Lung (tissue), 12 donors: Measurements from ENCODE around the gene NFASC. TPM values are rescaled to one million over a fixed set of nuclear protein-coding genes. Genes with fewer than 3 reads are reported as not detected.

ENCODE experiments used
- ATAC-seq: fragments of 200-7000 bp; cut with Tn5 transposase; one replicate; pipeline ENCODE4 v1.9.1; 2020; ENCODE audit warnings: moderate number of reproducible peaks; ENCODE audit not compliant: insufficient read depth, low FRiP score
- DNase-seq, 3 donors: peaks; one replicate each; pipeline ENCODE4 v3.0.0-alpha.2; 2013 to 2017
- H3K27ac ChIP-seq, 2 donors: one replicate each; pipeline ENCODE4 v1.5.1; 2013; ENCODE audit warnings: mild to moderate bottlenecking in 2 of 2, moderate library complexity in 2 of 2, control low read depth in 1 of 2, inconsistent platforms in 1 of 2, low read depth in 1 of 2, low read length in 1 of 2
- H3K27me3 ChIP-seq, 3 donors: one replicate each; pipeline ENCODE4 v1.5.1; 2013; ENCODE audit warnings: low read length in 2 of 3; ENCODE audit not compliant: control insufficient read depth in 3 of 3, insufficient read depth in 3 of 3
- H3K36me3 ChIP-seq, 4 donors: one replicate each; pipeline ENCODE4 v1.5.1; 2013; ENCODE audit warnings: low read length in 4 of 4, mild to moderate bottlenecking in 1 of 4, moderate library complexity in 1 of 4; ENCODE audit not compliant: control insufficient read depth in 4 of 4, insufficient read depth in 4 of 4
- H3K4me1 ChIP-seq, 5 donors: one replicate each; pipeline ENCODE4 v1.5.1; 2013; ENCODE audit warnings: low read length in 5 of 5, mild to moderate bottlenecking in 2 of 5, moderate library complexity in 1 of 5; ENCODE audit not compliant: control insufficient read depth in 5 of 5, insufficient read depth in 5 of 5
- H3K4me3 ChIP-seq: one replicate; pipeline ENCODE4 v1.5.1; 2013; ENCODE audit warnings: mild to moderate bottlenecking, control low read depth, moderate library complexity
- H3K9ac ChIP-seq, 2 donors: one replicate each; pipeline ENCODE4 v1.5.1; 2013; ENCODE audit warnings: low read length in 2 of 2, control low read depth in 1 of 2; ENCODE audit not compliant: insufficient read depth in 1 of 2
- H3K9me3 ChIP-seq, 4 donors: one replicate each; pipeline ENCODE4 v1.5.1; 2013; ENCODE audit warnings: low read length in 3 of 4, mild to moderate bottlenecking in 1 of 4, moderate library complexity in 1 of 4; ENCODE audit not compliant: control insufficient read depth in 4 of 4, insufficient read depth in 3 of 4
- CTCF ChIP-seq: IDR thresholded peaks from 2 replicates; pipeline ENCODE4 v1.5.1; 2012; ENCODE audit warnings: mild to moderate bottlenecking; ENCODE audit errors: control extremely low read depth, extremely low read depth
- WGBS, 2 donors: extraction: QIAGEN DNeasy Blood & Tissue Kit; methylation state at CpG; one replicate each; pipeline ENCODE4 v1.1.7; 2013; 5-methylcytosine and 5-hydroxymethylcytosine counted together
- polyA plus RNA-seq, 2 donors: library from polyadenylated mRNA; stranded (reverse); fragments of 200-250 nt; gene quantifications; one replicate each; pipeline ENCODE4 v1.2.1, GENCODE V29; 2013
- total RNA-seq, 2 donors: library from RNA; depleted of rRNA in 1 of 2; stranded (reverse); fragments of >200 nt in 1 of 2; gene quantifications; one replicate each; pipeline ENCODE4 v1.2.1, GENCODE V29; 2014 to 2021
- donor health status: control.
- donor health status: control.
- donor health status: Bipolar disorder and iron deficiency.
- donor health status: healthy.
- donor health status: DM: yes; HTN: yes; CAD: no.

Gene NFASC
- total and polyA plus RNA-seq, 4 donors = 1.8 to 11.2 (median 3.8) TPM

GRCh38 chr1:204989266-204990058, 118.8 kb downstream of the NFASC start:
- no peak overlapping the region for H3K27ac ChIP-seq
- H3K4me1 ChIP-seq = no peaks in the 10 kb centered on the region
- TF ChIP-seq CTCF = peak; percentile 70
- H3K4me3 ChIP-seq = no peak overlapping the region
- DNase-seq (peak; percentile 79 to 81 (median 81)), ATAC-seq (no peak)
- H3K27me3 ChIP-seq = peaks cover 0 to 6% (median 0%) of the 10 kb centered on the region in 3 donors
- 53 to 57% methylated on average over 16 of the region's 16 CpGs for WGBS, 2 donors
- peaks cover 0 to 5% (median 0%) of the 10 kb centered on the region in 4 donors for H3K9me3 ChIP-seq
- no peaks in the 10 kb centered on the region for H3K36me3 ChIP-seq
- H3K9ac ChIP-seq = no peak overlapping the region

- no peak overlapping the region for H3K4me3 ChIP-seq
- no peaks in the 10 kb centered on the region for H3K36me3 ChIP-seq
- H3K9ac ChIP-seq = no peak overlapping the region
- no peaks in the 10 kb centered on the region for H3K4me1 ChIP-seq
- WGBS, 2 donors = 72 to 82% methylated on average over 3 of the region's 3 CpGs
- no peak for DNase-seq
- no peak for TF ChIP-seq CTCF
- peaks cover 0 to 6% (median 0%) of the 10 kb centered on the region in 3 donors for H3K27me3 ChIP-seq
- no peak overlapping the region for H3K27ac ChIP-seq
- no peak for ATAC-seq
- H3K9me3 ChIP-seq = peaks cover 0 to 5% (median 0%) of the 10 kb centered on the region in 4 donors
Measured at GRCh38 chr1:204990059-204990664, 119.5 kb downstream of the NFASC start.

- no peak overlapping the region for H3K9ac ChIP-seq
- no peak for ATAC-seq
- H3K27me3 ChIP-seq = peaks cover 0 to 6% (median 0%) of the 10 kb centered on the region in 3 donors
- TF ChIP-seq CTCF = no peak
- WGBS, 2 donors = 75 to 85% methylated on average over 11 of the region's 11 CpGs
- H3K9me3 ChIP-seq = peaks cover 0 to 5% (median 0%) of the 10 kb centered on the region in 4 donors
- H3K36me3 ChIP-seq = no peaks in the 10 kb centered on the region
- no peak for DNase-seq
- H3K4me1 ChIP-seq = no peaks in the 10 kb centered on the region
- H3K27ac ChIP-seq = no peak overlapping the region
- H3K4me3 ChIP-seq = no peak overlapping the region
Measured at GRCh38 chr1:204990721-204991341, 120.2 kb downstream of the NFASC start.
